ENCODE results near the gene CAMTA1.
A peak's percentile ranks its signal among the peaks of the same experiment; 100 is the strongest.

The CAMTA1 gene

GRCh38 chr1:7526196-7526866, 741.1 kb downstream of the CAMTA1 start:
- no peak for DNase-seq

- no peak for DNase-seq
Measured at GRCh38 chr1:7526867-7527732, 741.8 kb downstream of the CAMTA1 start.

- no peak for DNase-seq
Measured at GRCh38 chr1:7527733-7528045, 742.4 kb downstream of the CAMTA1 start.

- DNase-seq: no peak
Measured at GRCh38 chr1:7528386-7529198, 743.3 kb downstream of the CAMTA1 start.

- DNase-seq: no peak
Measured at GRCh38 chr1:7529917-7530316, 744.7 kb downstream of the CAMTA1 start.

- DNase-seq: no peak
Measured at GRCh38 chr1:7531562-7532340, 746.5 kb downstream of the CAMTA1 start.

- DNase-seq: no peak
Measured at GRCh38 chr1:7533006-7533405, 747.8 kb downstream of the CAMTA1 start.

GRCh38 chr1:7534061-7534825, 749.0 kb downstream of the CAMTA1 start:
- DNase-seq: no peak

GRCh38 chr1:7535016-7535415, 749.8 kb downstream of the CAMTA1 start:
- DNase-seq: no peak

- DNase-seq: no peak
Measured at GRCh38 chr1:7535934-7536878, 751.0 kb downstream of the CAMTA1 start.

GRCh38 chr1:7536891-7537591, 751.8 kb downstream of the CAMTA1 start:
- no peak for DNase-seq

GRCh38 chr1:7538033-7538432, 752.8 kb downstream of the CAMTA1 start:
- DNase-seq: peak in 1 of 51 donors; percentile 3

GRCh38 chr1:7538849-7539768, 753.9 kb downstream of the CAMTA1 start:
- DNase-seq: no peak

GRCh38 chr1:7539769-7540175, 754.5 kb downstream of the CAMTA1 start:
- peak in 3 of 51 donors; percentile 7 to 27 (median 9) for DNase-seq

GRCh38 chr1:7540816-7541215, 755.6 kb downstream of the CAMTA1 start:
- no peak for DNase-seq

GRCh38 chr1:7541629-7542028, 756.4 kb downstream of the CAMTA1 start:
- DNase-seq: no peak

GRCh38 chr1:7543718-7544090, 758.5 kb downstream of the CAMTA1 start:
- no peak for DNase-seq

All from hypothalamus (tissue), 51 donors.